HUES64 (cell line): ENCODE data around the gene GANC. TPM values are rescaled to one million over a fixed set of nuclear protein-coding genes. Genes with fewer than 3 reads are reported as not detected.
"Not testable (repeated sequence)": the region's sequence is repeated elsewhere in the genome, so short reads cannot be mapped to it uniquely, and the experiment has no call there.

Experiments used
- H3K27ac ChIP-seq: 2 replicates; pipeline ENCODE4 v1.7.0; 2013; ENCODE audit warnings: low read depth, low read length, inconsistent platforms
- H3K27me3 ChIP-seq: 2 replicates; pipeline ENCODE4 v1.6.1; 2013; ENCODE audit warnings: mild to moderate bottlenecking, low read length; ENCODE audit not compliant: insufficient read depth
- H3K36me3 ChIP-seq: 2 replicates; pipeline ENCODE4 v1.6.1; 2013; ENCODE audit warnings: mild to moderate bottlenecking, low read length; ENCODE audit not compliant: insufficient read depth
- H3K4me1 ChIP-seq: 2 replicates; pipeline ENCODE4 v1.6.1; 2013; ENCODE audit warnings: mild to moderate bottlenecking, low read length, moderate library complexity; ENCODE audit not compliant: insufficient read depth
- H3K4me3 ChIP-seq: 2 replicates; pipeline ENCODE4 v1.5.1; 2013; ENCODE audit warnings: mild to moderate bottlenecking, low read length, moderate library complexity
- H3K9ac ChIP-seq: 2 replicates; pipeline ENCODE4 v1.6.1; 2013; ENCODE audit warnings: mild to moderate bottlenecking, low read depth, low read length
- H3K9me3 ChIP-seq: 2 replicates; pipeline ENCODE4 v1.6.1; 2013; ENCODE audit warnings: low read depth, low read length; ENCODE audit not compliant: insufficient read depth
- WGBS: fragments of 150-250, 120-280 bp; methylation state at CpG from one replicate; pipeline ENCODE4 v1.1.7; 2013; ENCODE audit warnings: missing lambda C conversion rate; 5-methylcytosine and 5-hydroxymethylcytosine counted together
- polyA plus RNA-seq, 2 experiments: library from polyadenylated mRNA; stranded (reverse); fragments of 50-300 nt; gene quantifications; one replicate each; pipeline ENCODE4 v1.2.3, GENCODE V29; 2013

GANC gene
- 7.8 TPM for polyA plus RNA-seq (2013, experiment 1 of 2)
- 13.7 TPM for polyA plus RNA-seq (2013, experiment 2 of 2)

GRCh38 chr15:42272939-42273899, at the start of gene GANC, which contains the start of gene TMEM87A:
GANC (plus strand) TSS chr15:42273201; CDS start chr15:42274482, 1,281 bp downstream.
TMEM87A (minus strand) TSS chr15:42273433; CDS start chr15:42273398, 35 bp downstream.
- peak within 1 kb of the TSS; percentile 92 for H3K9ac ChIP-seq
- WGBS = under 1% methylated on average over 52 of the region's 52 CpGs

GRCh38 chr15:42226648-42227047, 46.4 kb upstream of the GANC start:
- WGBS = 97% methylated on average over 5 of the region's 5 CpGs
- Histone ChIP-seq H3K9ac (no peak overlapping the region), H3K27ac (no peak overlapping the region), H3K9me3 (no peaks in the 10 kb centered on the region), H3K36me3 (peaks cover 98% of the 10 kb centered on the region), H3K27me3 (no peaks in the 10 kb centered on the region), H3K4me1 (no peaks in the 10 kb centered on the region), H3K4me3 (no peak overlapping the region)

More at GRCh38 chr15:42272939-42273899, at the start of gene GANC, which contains the start of gene TMEM87A:
- H3K4me1 ChIP-seq = peaks cover 29% of the 10 kb centered on the region
- peak within 1 kb of the TSS; percentile 78 for H3K4me3 ChIP-seq
- peak within 1 kb of the TSS; percentile 94 for H3K27ac ChIP-seq
- H3K36me3 ChIP-seq = peaks cover 18% of the 10 kb centered on the region
- H3K27me3 ChIP-seq = no peaks in the 10 kb centered on the region
- no peaks in the 10 kb centered on the region for H3K9me3 ChIP-seq

GRCh38 chr15:42228036-42228435, 45.0 kb upstream of the GANC start:
- Histone ChIP-seq H3K27ac (no peak overlapping the region), H3K4me1 (no peaks in the 10 kb centered on the region), H3K27me3 (no peaks in the 10 kb centered on the region), H3K36me3 (peaks cover 96% of the 10 kb centered on the region), H3K9me3 (no peaks in the 10 kb centered on the region), H3K4me3 (no peak overlapping the region), H3K9ac (no peak overlapping the region)
- WGBS = 100% methylated on average over 1 of the region's 1 CpG

GRCh38 chr15:42228981-42229380, 44.0 kb upstream of the GANC start:
- 92% methylated on average over 5 of the region's 5 CpGs for whole genome bisulfite sequencing
- H3K27ac ChIP-seq, H3K4me3 ChIP-seq, H3K27me3 ChIP-seq, H3K9ac ChIP-seq, H3K9me3 ChIP-seq, H3K4me1 ChIP-seq: not testable (repeated sequence)
- peaks cover 96% of the 10 kb centered on the region for H3K36me3 ChIP-seq

- H3K9me3 ChIP-seq = no peaks in the 10 kb centered on the region
- H3K4me3 ChIP-seq = no peak overlapping the region
- H3K36me3 ChIP-seq = peaks cover 93% of the 10 kb centered on the region
- no peak overlapping the region for H3K27ac ChIP-seq
- H3K4me1 ChIP-seq = no peaks in the 10 kb centered on the region
- H3K9ac ChIP-seq = no peak overlapping the region
- WGBS = 94% methylated on average over 1 of the region's 1 CpG
- no peaks in the 10 kb centered on the region for H3K27me3 ChIP-seq
Measured at GRCh38 chr15:42231088-42231487, 41.9 kb upstream of the GANC start.

GRCh38 chr15:42232606-42233005, 40.4 kb upstream of the GANC start:
- no peaks in the 10 kb centered on the region for H3K9me3 ChIP-seq
- H3K4me1 ChIP-seq = no peaks in the 10 kb centered on the region
- H3K36me3 ChIP-seq = peaks cover 93% of the 10 kb centered on the region
- H3K27me3 ChIP-seq = no peaks in the 10 kb centered on the region
- H3K27ac ChIP-seq = no peak overlapping the region
- no peak overlapping the region for H3K9ac ChIP-seq
- no peak overlapping the region for H3K4me3 ChIP-seq
- 65% methylated on average over 3 of the region's 5 CpGs for WGBS

- Histone ChIP-seq H3K4me1 (no peaks in the 10 kb centered on the region), H3K36me3 (peaks cover 93% of the 10 kb centered on the region), H3K4me3 (no peak overlapping the region), H3K9ac (no peak overlapping the region), H3K27me3 (no peaks in the 10 kb centered on the region), H3K27ac (no peak overlapping the region), H3K9me3 (no peaks in the 10 kb centered on the region)
- no CpG with 5 or more reads among the region's 2 CpGs for WGBS
Measured at GRCh38 chr15:42233107-42233506, 39.9 kb upstream of the GANC start.

GRCh38 chr15:42239528-42240182, 33.3 kb upstream of the GANC start:
- Histone ChIP-seq H3K36me3 (peaks cover 79% of the 10 kb centered on the region), H3K9ac (no peak overlapping the region), H3K4me3 (no peak overlapping the region), H3K27me3 (no peaks in the 10 kb centered on the region), H3K9me3 (no peaks in the 10 kb centered on the region), H3K27ac (no peak overlapping the region), H3K4me1 (no peaks in the 10 kb centered on the region)

GRCh38 chr15:42240823-42241222, 32.2 kb upstream of the GANC start:
- Histone ChIP-seq H3K4me1 (no peaks in the 10 kb centered on the region), H3K36me3 (peaks cover 71% of the 10 kb centered on the region), H3K9me3 (no peaks in the 10 kb centered on the region), H3K27ac (no peak overlapping the region), H3K4me3 (no peak overlapping the region), H3K27me3 (no peaks in the 10 kb centered on the region), H3K9ac (no peak overlapping the region)
- no CpG with 5 or more reads among the region's 1 CpG for WGBS

GRCh38 chr15:42253300-42253699, 19.7 kb upstream of the GANC start:
- 97% methylated on average over 2 of the region's 2 CpGs for WGBS
- Histone ChIP-seq H3K4me1 (no peaks in the 10 kb centered on the region), H3K9me3 (peaks cover 56% of the 10 kb centered on the region), H3K9ac (no peak overlapping the region), H3K36me3 (peaks cover 69% of the 10 kb centered on the region), H3K27me3 (no peaks in the 10 kb centered on the region), H3K27ac (no peak overlapping the region), H3K4me3 (no peak overlapping the region; the same call in 1 of the 2 replicates)

- Histone ChIP-seq H3K4me3 (no peak overlapping the region), H3K4me1 (no peaks in the 10 kb centered on the region), H3K27ac (no peak overlapping the region), H3K36me3 (peaks cover 83% of the 10 kb centered on the region), H3K27me3 (no peaks in the 10 kb centered on the region), H3K9ac (no peak overlapping the region), H3K9me3 (no peaks in the 10 kb centered on the region)
- WGBS = 97% methylated on average over 5 of the region's 5 CpGs
Measured at GRCh38 chr15:42264795-42265194, 8.2 kb upstream of the GANC start.
